ENCODE measurements around the gene ZFPL1. TPM values are rescaled to one million over a fixed set of nuclear protein-coding genes. Genes with fewer than 3 reads are reported as not detected.

The ZFPL1 gene
- total and polyA plus RNA-seq, 9 of the 15 experiments (the other 6 are each of a cell fraction or from before 2014, with no cell fraction given): 3.7 to 37.5 (median 22.7) TPM

DNA sequence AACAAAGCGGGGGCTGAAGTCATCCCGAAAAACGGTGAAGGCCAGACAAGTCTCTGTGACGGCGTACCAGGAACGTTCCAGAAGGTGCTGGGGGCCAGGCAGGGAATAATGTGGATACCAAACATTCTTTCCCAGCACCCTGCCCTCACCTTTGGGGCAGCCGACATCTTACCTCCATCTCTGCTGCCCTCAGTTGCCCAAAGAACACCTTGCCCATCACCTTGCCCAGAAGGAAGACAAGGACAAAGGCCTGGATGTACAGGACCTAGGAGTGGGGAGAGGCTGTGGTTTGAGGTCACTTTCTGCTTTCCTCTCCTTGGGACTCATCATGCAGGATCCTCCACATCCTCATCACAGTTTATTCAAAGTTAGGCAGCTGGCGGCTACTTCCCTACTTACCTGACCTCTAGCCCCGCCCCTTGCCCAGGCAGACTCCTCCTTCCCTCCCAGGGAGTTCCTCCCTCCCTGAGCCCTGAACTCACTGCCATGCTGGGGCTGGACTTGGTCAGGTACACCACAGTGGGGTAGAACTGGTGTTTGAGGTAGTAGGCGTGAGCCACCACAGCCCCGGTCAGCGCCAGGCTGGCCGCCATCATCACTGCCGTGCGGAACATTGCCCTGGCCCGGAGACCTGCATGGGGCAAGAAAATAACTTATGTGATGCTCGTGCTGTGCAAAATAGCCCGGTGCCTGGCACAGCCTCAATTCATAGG is 49.1 kb downstream of the ZFPL1 start (continued):
- TF ChIP-seq ARID4B (CRISPR knock-in tag; IDR thresholded peaks at IDR 0.05): no peak
- TF ChIP-seq KHSRP (IDR thresholded peaks at IDR 0.05): no peak
- TF ChIP-seq NR4A1 (CRISPR knock-in tag; IDR thresholded peaks at IDR 0.05): no peak
- TF ChIP-seq NR4A1 (tag; IDR thresholded peaks at IDR 0.05): no peak
- TF ChIP-seq CAMTA2 (CRISPR knock-in tag; conservative IDR thresholded peaks at IDR 0.05): no peak
- TF ChIP-seq ASH1L (IDR thresholded peaks at IDR 0.05; ENCODE audit: borderline replicate concordance, low read depth, partially characterized antibody): no peak
- no peak for TF ChIP-seq ZFP91 (CRISPR knock-in tag; IDR thresholded peaks at IDR 0.05)
- TF ChIP-seq, protein P1, sequence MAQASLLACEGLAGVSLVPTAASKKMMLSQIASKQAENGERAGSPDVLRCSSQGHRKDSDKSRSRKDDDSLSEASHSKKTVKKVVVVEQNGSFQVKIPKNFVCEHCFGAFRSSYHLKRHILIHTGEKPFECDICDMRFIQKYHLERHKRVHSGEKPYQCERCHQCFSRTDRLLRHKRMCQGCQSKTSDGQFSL (CRISPR knock-in tag; IDR thresholded peaks at IDR 0.05): peak; percentile 46; the same call in 1 of the 2 replicates
- TF ChIP-seq, protein P1 (tag; IDR thresholded peaks at IDR 0.05): no peak
- peak in 1 of 3 experiments; percentile 41 for TF ChIP-seq YY1 (IDR thresholded peaks at IDR 0.05; ENCODE audit: borderline replicate concordance in 1 of 3, control insufficient read depth in 1 of 3, extremely low read depth in 1 of 3, insufficient read depth in 3 of 3, insufficient read length in 1 of 3, insufficient replicate concordance in 2 of 3, low read depth in 1 of 3, low read length in 2 of 3)
- TF ChIP-seq ZBED1 (IDR thresholded peaks at IDR 0.05): peak; percentile 57; the same call in 1 of the 2 replicates
- TF ChIP-seq TARDBP (IDR thresholded peaks at IDR 0.05): peak; percentile 14; the same call in 1 of the 2 replicates
- no peak for TF ChIP-seq MCM2 (IDR thresholded peaks at IDR 0.05; ENCODE audit: low read depth)
- peak in 1 of 2 experiments; percentile 46; a peak in 1 of 4 replicates for TF ChIP-seq SRF (CRISPR knock-in tag; IDR thresholded peaks at IDR 0.05)
- TF ChIP-seq NR3C1 (CRISPR knock-in tag; IDR thresholded peaks at IDR 0.05): no peak
- peak; percentile 84; the same call in 1 of the 2 replicates for TF ChIP-seq SPI1 (IDR thresholded peaks at IDR 0.05; ENCODE audit: borderline replicate concordance, low read depth, low read length)
- no peak for TF ChIP-seq KDM1A (IDR thresholded peaks at IDR 0.05)
- no peak for TF ChIP-seq NR1H2 (CRISPR knock-in tag; IDR thresholded peaks at IDR 0.05)
- TF ChIP-seq ZNF57 (CRISPR knock-in tag; IDR thresholded peaks at IDR 0.05): no peak
- no peak for TF ChIP-seq IRF2 (CRISPR knock-in tag; IDR thresholded peaks at IDR 0.05)

All from K562 (cell line).